MM.1S (cell line): ENCODE measurements around the gene IFT122.
A peak's percentile ranks its signal among the peaks of the same experiment; 100 is the strongest.

Experiments
- DNase-seq: peaks from one replicate; pipeline ENCODE4 v3.0.0-alpha.2; 2015
- H2AFZ ChIP-seq: fragments of 300-600 bp; sonication (generic); 2 replicates; pipeline ENCODE4 v1.6.0; 2016; ENCODE audit warnings: antibody characterized with exemption, low read length
- H3F3A ChIP-seq: fragments of 300-600 bp; sonication (generic); 2 replicates; pipeline ENCODE4 v1.6.1; 2016; ENCODE audit warnings: mild to moderate bottlenecking, antibody characterized with exemption, low read length, moderate library complexity, mixed read lengths; ENCODE audit not compliant: insufficient read depth
- H3K27ac ChIP-seq: fragments of 300-600 bp; sonication (generic); 2 replicates; pipeline ENCODE4 v1.5.1; 2016; ENCODE audit warnings: mild to moderate bottlenecking, low read length
- H3K27me3 ChIP-seq: fragments of 300-600 bp; sonication (generic); replicated peaks from 2 replicates; pipeline ENCODE4 v1.6.0; 2016; ENCODE audit warnings: low read length; ENCODE audit not compliant: insufficient read depth
- H3K36me3 ChIP-seq: fragments of 300-600 bp; sonication (generic); replicated peaks from 2 replicates; pipeline ENCODE4 v1.6.1; 2016; ENCODE audit warnings: mild to moderate bottlenecking, low read length, mixed read lengths; ENCODE audit not compliant: insufficient read depth
- H3K4me1 ChIP-seq: fragments of 300-600 bp; sonication (generic); 2 replicates; pipeline ENCODE4 v1.6.1; 2016; ENCODE audit warnings: low read length, mixed read lengths
- H3K4me2 ChIP-seq: fragments of 300-600 bp; sonication (generic); 2 replicates; pipeline ENCODE4 v1.6.0; 2016; ENCODE audit warnings: low read depth, low read length
- H3K4me3 ChIP-seq: fragments of 300-600 bp; sonication (generic); 2 replicates; pipeline ENCODE4 v1.5.1; 2016; ENCODE audit warnings: low read length, mixed read lengths
- H3K79me2 ChIP-seq: fragments of 300-600 bp; sonication (generic); 2 replicates; pipeline ENCODE4 v1.6.1; 2016; ENCODE audit warnings: mixed run types, low read length, mixed read lengths
- H3K9ac ChIP-seq: fragments of 300-600 bp; sonication (generic); 2 replicates; pipeline ENCODE4 v1.6.1; 2016; ENCODE audit warnings: low read length, mixed read lengths
- H3K9me2 ChIP-seq: fragments of 300-600 bp; sonication (generic); replicated peaks from 2 replicates; pipeline ENCODE4 v1.6.1; 2016; ENCODE audit warnings: mild to moderate bottlenecking, low read length, mixed read lengths; ENCODE audit not compliant: insufficient read depth
- H3K9me3 ChIP-seq: fragments of 300-600 bp; sonication (generic); replicated peaks from 2 replicates; pipeline ENCODE4 v1.6.1; 2016; ENCODE audit warnings: mild to moderate bottlenecking, low read length, mixed read lengths; ENCODE audit not compliant: insufficient read depth
- H4K20me1 ChIP-seq: fragments of 300-600 bp; sonication (generic); 2 replicates; pipeline ENCODE4 v1.6.1; 2016; ENCODE audit warnings: mild to moderate bottlenecking, low read length, moderate library complexity, mixed read lengths; ENCODE audit not compliant: insufficient read depth
- EZH2 ChIP-seq: fragments of 300-600 bp; sonication (generic); optimal IDR thresholded peaks from 2 replicates; pipeline ENCODE3; 2017; ENCODE audit warnings: low read depth, mild to moderate bottlenecking, antibody characterized with exemption, low read length, mixed read lengths
- EZH2phosphoT487 ChIP-seq: fragments of 300-600 bp; sonication (generic); IDR thresholded peaks from 2 replicates; pipeline ENCODE4 v1.6.1; 2018; ENCODE audit warnings: antibody characterized with exemption, low read length
- TF ChIP-seq, protein P1 (sequence below): fragments of 300-600 bp; sonication (generic); IDR thresholded peaks from 2 replicates; pipeline ENCODE4 v1.5.1; 2016; ENCODE audit warnings: antibody characterized with exemption, low read length, mixed read lengths

The IFT122 gene

DNA sequence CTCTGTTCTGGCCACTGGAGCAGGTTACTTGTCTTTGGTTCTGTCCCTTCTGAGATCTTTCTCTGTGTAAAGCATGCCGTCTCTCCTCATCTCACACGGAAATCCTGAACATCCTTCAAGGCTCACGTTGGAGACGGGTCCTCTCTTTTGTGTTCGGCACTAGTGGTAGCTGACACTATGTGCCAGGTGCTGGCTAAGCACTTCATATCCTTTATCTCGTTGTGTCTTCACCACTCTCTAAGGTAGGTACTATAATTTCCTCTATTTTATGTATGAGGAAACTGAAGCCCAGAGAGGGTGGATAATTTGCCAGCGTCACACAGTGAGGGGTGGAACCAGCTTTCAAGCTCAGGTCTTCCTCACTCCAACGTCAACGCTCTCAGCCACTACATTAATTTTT, 1.2 kb downstream of the IFT122 start:
- peak overlapping the region; percentile 89 for H3K4me2 ChIP-seq
- no peaks in the 10 kb centered on the region for H3K9me2 ChIP-seq
- H3K36me3 ChIP-seq: peaks cover 8% of the 10 kb centered on the region; the same call in 1 of the 2 replicates
- H3K9me3 ChIP-seq: no peaks in the 10 kb centered on the region
- no peaks in the 10 kb centered on the region for H4K20me1 ChIP-seq
- H3K79me2 ChIP-seq: peaks cover 54% of the 10 kb centered on the region
- H3K4me3 ChIP-seq: peak overlapping the region; percentile 83
- H3K27me3 ChIP-seq: no peaks in the 10 kb centered on the region
- H3K4me1 ChIP-seq: peaks cover 28% of the 10 kb centered on the region
- peaks cover 26% of the 10 kb centered on the region for H3F3A ChIP-seq
- H2AFZ ChIP-seq: peak overlapping the region; percentile 54
- TF ChIP-seq, protein P1, sequence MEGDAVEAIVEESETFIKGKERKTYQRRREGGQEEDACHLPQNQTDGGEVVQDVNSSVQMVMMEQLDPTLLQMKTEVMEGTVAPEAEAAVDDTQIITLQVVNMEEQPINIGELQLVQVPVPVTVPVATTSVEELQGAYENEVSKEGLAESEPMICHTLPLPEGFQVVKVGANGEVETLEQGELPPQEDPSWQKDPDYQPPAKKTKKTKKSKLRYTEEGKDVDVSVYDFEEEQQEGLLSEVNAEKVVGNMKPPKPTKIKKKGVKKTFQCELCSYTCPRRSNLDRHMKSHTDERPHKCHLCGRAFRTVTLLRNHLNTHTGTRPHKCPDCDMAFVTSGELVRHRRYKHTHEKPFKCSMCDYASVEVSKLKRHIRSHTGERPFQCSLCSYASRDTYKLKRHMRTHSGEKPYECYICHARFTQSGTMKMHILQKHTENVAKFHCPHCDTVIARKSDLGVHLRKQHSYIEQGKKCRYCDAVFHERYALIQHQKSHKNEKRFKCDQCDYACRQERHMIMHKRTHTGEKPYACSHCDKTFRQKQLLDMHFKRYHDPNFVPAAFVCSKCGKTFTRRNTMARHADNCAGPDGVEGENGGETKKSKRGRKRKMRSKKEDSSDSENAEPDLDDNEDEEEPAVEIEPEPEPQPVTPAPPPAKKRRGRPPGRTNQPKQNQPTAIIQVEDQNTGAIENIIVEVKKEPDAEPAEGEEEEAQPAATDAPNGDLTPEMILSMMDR: no peak
- TF ChIP-seq EZH2phosphoT487 (no peak), EZH2 (no peak)
- no peak for DNase-seq
- peak overlapping the region; percentile 86 for H3K9ac ChIP-seq
- H3K27ac ChIP-seq: peak overlapping the region; percentile 92

DNA sequence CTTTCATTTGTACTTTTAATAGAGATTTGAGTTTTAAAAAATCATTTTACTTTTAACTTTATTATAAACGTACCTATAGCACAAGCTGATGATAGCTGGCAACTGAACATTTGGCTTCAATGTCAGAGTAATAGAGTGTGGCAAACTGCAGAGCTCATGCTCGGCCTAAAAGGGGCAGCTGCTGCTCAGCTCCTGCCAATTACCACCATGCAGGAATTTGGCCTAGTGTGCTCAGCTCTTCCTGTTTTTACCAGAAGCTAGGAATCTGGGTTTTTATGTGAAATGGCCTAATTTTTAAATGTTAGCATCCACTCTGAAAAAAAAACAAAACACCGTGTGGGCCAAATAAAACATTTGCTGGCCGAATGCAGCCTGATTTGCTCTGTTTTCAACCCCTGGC, 1.8 kb downstream of the IFT122 start:
- Histone ChIP-seq H3F3A (peaks cover 21% of the 10 kb centered on the region), H4K20me1 (no peaks in the 10 kb centered on the region), H3K9me3 (no peaks in the 10 kb centered on the region), H3K36me3 (peaks cover 8% of the 10 kb centered on the region; the same call in 1 of the 2 replicates), H3K4me1 (peaks cover 22% of the 10 kb centered on the region), H3K4me2 (peak overlapping the region; percentile 89; the same call in 1 of the 2 replicates), H3K9me2 (no peaks in the 10 kb centered on the region), H3K27ac (no peak overlapping the region), H3K4me3 (no peak overlapping the region; the same call in 1 of the 2 replicates), H3K27me3 (no peaks in the 10 kb centered on the region), H2AFZ (no peak overlapping the region), H3K79me2 (peaks cover 49% of the 10 kb centered on the region), H3K9ac (no peak overlapping the region; the same call in 1 of the 2 replicates)
- TF ChIP-seq EZH2phosphoT487 (no peak), EZH2 (no peak)
- TF ChIP-seq, protein P1: no peak
- no peak for DNase-seq

DNA sequence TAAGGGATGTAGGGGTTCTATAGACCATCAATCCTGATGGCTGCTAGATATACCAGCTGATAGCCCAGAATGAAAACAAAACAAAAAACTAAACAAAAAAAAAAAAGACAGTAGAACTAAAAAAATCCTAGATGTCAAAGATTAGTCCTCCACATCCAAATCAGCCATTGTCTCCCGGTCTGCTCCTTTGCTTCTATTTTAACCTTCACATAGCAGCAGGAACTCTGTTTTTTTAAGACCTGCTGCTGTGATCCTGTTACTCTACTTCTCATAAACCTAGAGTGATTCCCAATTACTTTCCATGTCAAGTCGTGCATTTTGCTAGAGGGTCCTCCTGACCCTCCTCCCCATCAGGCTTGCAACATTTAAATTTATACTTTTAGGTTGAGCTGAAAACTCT, 2.5 kb downstream of the IFT122 start:
- Histone ChIP-seq H3K27ac (no peak overlapping the region), H3F3A (peaks cover 16% of the 10 kb centered on the region), H3K4me2 (no peak overlapping the region), H2AFZ (no peak overlapping the region), H3K79me2 (peaks cover 42% of the 10 kb centered on the region), H3K9ac (no peak overlapping the region), H4K20me1 (no peaks in the 10 kb centered on the region), H3K4me1 (peaks cover 16% of the 10 kb centered on the region), H3K27me3 (no peaks in the 10 kb centered on the region), H3K9me2 (no peaks in the 10 kb centered on the region), H3K9me3 (no peaks in the 10 kb centered on the region), H3K4me3 (no peak overlapping the region), H3K36me3 (peaks cover 5% of the 10 kb centered on the region; the same call in 1 of the 2 replicates)
- TF ChIP-seq EZH2phosphoT487: no peak
- TF ChIP-seq, protein P1: no peak
- no peak for TF ChIP-seq EZH2
- DNase-seq: no peak
